GM19455 (cell line): ENCODE results near the gene WNT2.

Experiments used
- ATAC-seq: cut with Tn5 transposase; IDR thresholded peaks from one replicate; pipeline ENCODE4 v1.9.1; 2021; ENCODE audit not compliant: unreplicated experiment

WNT2 gene

GRCh38 chr7:117322741-117323304 lies at the start of gene WNT2:
Gene WNT2, minus strand, starts transcription at chr7:117323058. Its CDS starts 69 bp downstream, at chr7:117322989.
- ATAC-seq: no peak

DNA sequence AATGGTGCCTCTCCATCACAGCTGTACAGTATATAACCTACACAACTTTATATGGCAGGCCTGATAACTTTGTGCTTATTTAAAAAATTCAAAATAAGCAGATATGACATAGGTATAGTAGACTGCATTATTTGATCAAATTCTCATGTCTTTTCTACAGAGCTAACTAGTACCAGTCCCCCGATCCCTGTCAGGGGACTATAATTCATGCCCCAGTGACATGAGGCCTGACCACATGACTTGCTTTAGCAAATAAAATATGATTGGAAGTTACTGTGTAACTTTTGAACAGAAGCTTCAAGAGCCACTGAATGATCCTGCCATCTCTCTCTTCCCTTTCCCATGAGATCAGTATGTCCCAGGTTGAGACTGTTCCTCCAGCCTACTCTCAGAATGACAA lies 49.2 kb upstream of the WNT2 start:
- no peak for ATAC-seq

- ATAC-seq: no peak
Measured at GRCh38 chr7:117364339-117365080, 41.7 kb upstream of the WNT2 start.

GRCh38 chr7:117362294-117362888 lies 39.5 kb upstream of the WNT2 start:
- ATAC-seq: peak; percentile 57

GRCh38 chr7:117350027-117350426 lies 27.2 kb upstream of the WNT2 start:
- ATAC-seq: no peak

DNA sequence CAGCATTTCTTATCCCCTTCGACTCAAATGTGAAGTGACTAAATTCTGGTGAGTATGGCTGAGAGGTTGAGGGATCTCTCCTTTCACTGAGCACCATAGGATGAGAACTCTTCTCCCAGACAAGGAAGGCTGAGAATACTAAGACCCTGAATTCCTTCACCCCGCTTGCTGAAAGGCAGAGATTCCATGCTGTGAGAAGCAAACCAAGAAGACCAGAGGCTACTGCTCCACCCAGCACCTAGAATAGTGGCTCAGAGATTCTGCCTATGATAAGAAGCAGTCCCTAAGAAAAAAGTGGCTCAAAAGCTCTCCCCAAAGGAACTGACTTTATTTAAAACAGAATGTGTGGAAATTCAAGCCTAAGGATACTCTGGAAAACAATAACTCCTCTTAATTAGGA lies 26.7 kb upstream of the WNT2 start:
- no peak for ATAC-seq

DNA sequence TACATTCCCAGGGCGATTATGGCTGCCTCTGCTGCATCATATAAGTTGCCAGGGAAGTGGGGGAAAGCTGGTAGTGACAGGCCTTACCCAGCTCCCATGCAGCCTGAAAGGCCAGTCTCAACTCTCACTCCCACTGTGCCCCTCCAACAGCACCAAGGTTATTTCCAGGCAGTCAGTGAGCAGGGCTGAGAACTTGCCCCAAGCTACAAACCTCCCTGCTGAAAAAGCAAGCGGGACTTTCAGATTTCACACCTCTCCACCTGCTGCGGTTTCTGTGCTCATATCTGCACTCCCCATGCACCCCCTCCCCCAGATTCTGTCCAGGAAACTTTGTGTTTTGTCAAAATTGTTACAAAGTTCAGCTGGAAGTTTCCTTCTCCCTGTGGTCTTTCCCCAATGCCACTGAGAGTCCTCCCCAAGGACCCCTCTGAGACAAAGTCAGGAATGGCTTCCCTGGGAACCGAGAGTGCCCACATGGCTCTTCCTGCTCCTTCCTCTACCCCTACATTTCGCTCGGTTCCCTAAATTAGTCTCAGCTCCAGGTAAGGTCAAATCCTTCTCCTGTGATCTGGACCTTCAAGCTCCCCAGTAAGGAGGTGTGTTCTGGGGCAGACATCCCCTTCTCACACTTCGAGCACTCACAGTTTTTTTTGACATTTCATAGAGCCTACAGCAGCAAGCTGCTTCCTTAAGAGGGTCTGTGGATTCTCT lies 25.3 kb upstream of the WNT2 start:
- ATAC-seq: peak; percentile 94

- peak; percentile 30 for ATAC-seq
Measured at GRCh38 chr7:117347480-117347879, 24.6 kb upstream of the WNT2 start.

- ATAC-seq: no peak
Measured at GRCh38 chr7:117346161-117346560, 23.3 kb upstream of the WNT2 start.

DNA sequence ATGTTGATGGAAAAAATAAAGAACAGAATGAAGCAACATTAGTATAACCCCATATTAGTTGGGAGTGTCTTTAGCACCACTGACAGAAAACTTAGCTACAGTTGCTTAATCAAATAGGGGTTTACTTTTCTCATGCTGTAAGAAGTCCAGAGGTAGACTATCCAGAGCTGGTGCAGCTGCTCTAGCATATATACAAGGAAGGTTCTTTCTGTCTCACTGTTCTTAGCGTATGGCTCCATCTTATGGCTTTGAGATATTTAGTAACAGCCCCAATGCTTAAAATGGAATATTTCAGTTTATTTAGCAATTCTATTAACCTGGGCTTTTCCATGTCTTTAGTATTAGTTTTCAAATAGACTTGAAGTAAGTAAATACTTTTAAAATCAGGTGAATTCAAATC lies 15.2 kb upstream of the WNT2 start:
- no peak for ATAC-seq

DNA sequence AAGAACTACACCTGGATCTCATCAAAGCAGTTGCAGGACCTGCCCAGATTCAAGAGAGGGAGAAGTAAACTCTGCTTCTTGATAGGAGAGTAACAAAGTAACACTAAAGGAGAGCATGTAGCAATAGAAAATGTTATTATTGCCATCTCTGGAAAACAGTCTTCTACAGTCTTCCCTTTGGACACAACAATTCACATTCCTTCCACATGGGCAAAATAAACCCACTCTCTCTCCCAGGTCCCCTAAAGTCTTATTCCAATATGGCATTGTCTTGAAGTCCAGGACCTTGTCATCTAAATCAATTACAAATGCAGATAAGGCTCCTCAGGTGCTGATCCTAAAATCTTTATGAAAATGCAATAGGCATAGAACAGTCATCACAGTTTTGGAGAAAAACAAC lies 10.3 kb upstream of the WNT2 start:
- ATAC-seq: no peak

- ATAC-seq: no peak
Measured at GRCh38 chr7:117332031-117332430, 9.2 kb upstream of the WNT2 start.

DNA sequence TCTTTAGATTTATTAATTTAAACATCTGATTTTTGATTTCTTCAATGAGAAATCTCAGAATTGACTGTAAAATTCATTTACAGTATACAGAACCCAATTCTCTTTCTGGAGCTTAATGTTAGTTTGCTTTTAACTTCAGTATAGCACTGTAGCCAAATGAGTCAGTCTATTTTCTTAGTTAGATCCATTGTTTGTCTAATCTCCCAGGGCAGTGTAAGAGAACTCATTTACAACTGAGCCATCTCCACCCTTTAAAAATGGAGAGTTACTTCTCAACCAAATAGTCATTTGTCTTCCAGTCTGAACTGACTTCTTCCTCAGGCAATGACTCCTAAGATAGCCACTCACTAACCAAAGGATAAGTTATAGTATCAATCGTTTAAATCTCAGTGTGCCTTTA lies 3.0 kb upstream of the WNT2 start:
- ATAC-seq: no peak

- ATAC-seq: no peak
Measured at GRCh38 chr7:117324960-117325359, 2.1 kb upstream of the WNT2 start.

DNA sequence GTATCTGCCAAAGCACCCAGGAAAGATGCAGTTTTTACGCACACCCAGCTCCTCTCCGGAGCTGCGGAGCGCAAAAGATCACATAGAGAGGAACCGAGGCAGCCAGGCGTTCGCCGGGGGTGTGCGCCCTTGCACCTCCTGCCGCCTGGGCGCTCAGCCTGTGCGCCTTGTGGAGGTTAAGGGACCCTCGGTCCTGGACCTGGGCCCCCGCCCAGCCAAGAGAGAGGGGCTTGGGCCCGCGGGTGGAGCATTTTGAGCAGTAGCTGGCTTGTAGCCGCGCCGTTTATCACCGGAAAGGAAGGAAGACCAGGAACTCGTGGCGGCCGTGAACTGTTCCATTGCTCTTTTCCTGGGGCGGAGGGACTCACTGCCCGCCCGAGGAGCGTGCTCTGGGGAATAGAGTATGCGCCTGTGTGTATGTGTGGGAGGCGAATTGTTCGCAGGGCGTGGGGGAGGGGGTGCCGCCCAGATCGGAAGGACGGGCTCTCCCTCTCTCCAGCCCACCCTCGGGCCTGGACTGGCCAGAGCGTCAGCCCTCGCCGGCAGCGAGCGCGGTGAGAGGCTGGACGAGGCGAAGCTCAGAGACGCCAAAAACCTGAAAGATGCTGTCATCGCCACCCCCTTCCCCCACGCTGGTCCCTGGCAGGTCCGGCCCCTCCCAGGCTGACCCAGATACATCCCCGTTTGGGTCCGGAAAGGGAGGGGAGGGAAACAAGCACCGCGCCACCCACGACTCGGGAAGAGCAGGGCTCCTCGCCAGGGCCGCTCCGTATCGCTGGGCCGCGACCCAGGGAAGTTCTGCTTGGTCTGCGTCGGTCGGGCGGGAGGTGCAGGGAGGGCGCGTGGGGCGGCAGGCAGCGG lies 1.2 kb upstream of the WNT2 start:
- no peak for ATAC-seq

GRCh38 chr7:117323305-117323850 lies 520 bp upstream of the WNT2 start:
- no peak for ATAC-seq

DNA sequence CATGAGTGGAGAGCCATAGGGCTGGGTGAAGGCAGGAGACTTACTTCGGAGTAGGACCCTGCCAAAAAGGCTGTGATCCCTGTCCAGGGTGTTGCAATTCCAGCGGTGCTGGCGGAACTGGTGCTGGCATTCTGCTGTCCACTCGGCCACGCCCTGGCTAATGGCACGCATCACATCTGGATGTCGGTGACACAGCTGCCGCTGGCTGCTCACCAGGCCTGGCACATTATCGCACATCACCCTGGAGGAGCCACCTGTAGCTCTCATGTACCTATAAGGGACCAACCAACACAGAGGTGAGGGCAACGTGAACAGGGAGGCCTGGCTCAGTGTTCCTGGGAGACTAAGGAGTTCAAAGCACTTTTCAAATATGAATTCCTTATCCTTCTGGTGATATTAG lies 2.3 kb downstream of the WNT2 start:
- ATAC-seq: no peak

DNA sequence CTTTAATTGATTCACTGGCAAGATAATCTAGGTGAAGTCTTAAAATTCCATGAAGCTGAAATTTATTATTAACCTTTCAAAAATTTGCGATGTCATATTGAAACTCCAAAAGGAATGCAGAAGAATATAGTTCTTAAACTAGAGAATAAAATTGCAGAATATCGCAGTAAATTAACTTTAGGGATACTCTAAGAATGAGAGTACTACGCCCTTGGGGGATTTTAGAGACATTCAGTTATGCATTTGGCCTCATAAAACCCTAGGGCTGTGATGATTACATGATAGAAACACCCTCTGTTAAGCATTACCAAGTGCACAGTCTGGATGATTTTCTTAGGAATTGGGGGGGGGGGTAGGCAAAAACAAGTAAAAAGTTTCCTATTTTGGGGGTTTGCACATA lies 3.7 kb downstream of the WNT2 start:
- no peak for ATAC-seq

DNA sequence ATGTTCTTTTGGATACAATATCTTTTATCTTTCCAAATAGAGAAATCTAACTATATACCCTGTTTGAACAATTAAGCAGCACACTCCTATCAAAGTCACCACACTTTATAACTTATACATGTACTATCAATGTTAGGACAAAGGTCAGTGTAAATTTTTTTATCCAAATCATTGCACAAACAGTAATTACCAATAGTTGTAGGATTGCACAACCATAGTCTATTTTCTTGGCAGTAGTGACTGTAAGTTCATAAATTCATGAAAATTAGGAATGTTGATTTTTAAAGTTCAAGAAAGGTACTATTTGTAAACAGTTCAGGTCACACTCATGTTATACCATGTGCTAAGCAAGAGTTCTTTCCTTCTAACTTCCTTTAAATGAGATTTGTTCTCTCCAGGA lies 9.3 kb downstream of the WNT2 start:
- no peak for ATAC-seq
